ENCODE measurements around the gene ADAMTS10. TPM values are rescaled to one million over a fixed set of nuclear protein-coding genes. Genes with fewer than 3 reads are reported as not detected.
"Not testable (repeated sequence)": the region's sequence is repeated elsewhere in the genome, so short reads cannot be mapped to it uniquely, and the experiment has no call there.

ADAMTS10 gene
- polyA plus RNA-seq, 1 experiment, result 6.4 TPM

- DNase-seq (ENCODE audit: low read depth, low spot score), result no peak
- ChIA-PET CTCF (interaction anchor here (1.1 to 1.7 kb wide), 2 partner anchors 12 to 49 kb away, joined by 3 to 5 read pairs; no protein-coding TSS in a partner anchor), POLR2A (no interaction called here)
- no peak for TF ChIP-seq CTCF (IDR thresholded peaks at IDR 0.05; ENCODE audit: low read depth, low read length)
- no peak within 1 kb of the TSS for H3K27ac ChIP-seq (ENCODE audit: low read depth, low read length)
- peaks cover 3% of the 10 kb centered on the region for H3K27me3 ChIP-seq (ENCODE audit: control insufficient read depth, insufficient read depth, low read length)
- no peak within 1 kb of the TSS for H3K4me3 ChIP-seq (ENCODE audit: low read depth, low read length)
- H3K9me3 ChIP-seq (ENCODE audit: control insufficient read depth, insufficient read depth, low read length), result no peaks in the 10 kb centered on the region
These were observed 19.6 kb upstream of the ADAMTS10 start, which contains the start of gene NFILZ for GRCh38 chr19:8629996-8630683. Gene NFILZ, plus strand, starts transcription at chr19:8630633. Its CDS starts 46,133 bp downstream, at chr19:8676766.

GRCh38 chr19:8629184-8629583, 18.7 kb upstream of the ADAMTS10 start:
- CTCF ChIA-PET, result no interaction called here
- no peaks in the 10 kb centered on the region for H3K9me3 ChIP-seq (ENCODE audit: control insufficient read depth, insufficient read depth, low read length)
- H3K27me3 ChIP-seq (ENCODE audit: control insufficient read depth, insufficient read depth, low read length), result peaks cover 3% of the 10 kb centered on the region
- no peak overlapping the region for H3K4me3 ChIP-seq (ENCODE audit: low read depth, low read length)
- no peak overlapping the region for H3K27ac ChIP-seq (ENCODE audit: low read depth, low read length)
- no peak for TF ChIP-seq CTCF (IDR thresholded peaks at IDR 0.05; ENCODE audit: low read depth, low read length)
- DNase-seq (ENCODE audit: low read depth, low spot score), result no peak
- POLR2A ChIA-PET, result no interaction called here

- CTCF ChIA-PET, result no interaction called here
These were observed 16.3 kb upstream of the ADAMTS10 start for GRCh38 chr19:8626842-8627241.

GRCh38 chr19:8622886-8623285, 12.4 kb upstream of the ADAMTS10 start:
- CTCF ChIA-PET, result interaction anchor here (0.6 to 1.5 kb wide), 2 partner anchors 19 kb away, joined by 4 read pairs; no protein-coding TSS in a partner anchor
- H3K4me3 ChIP-seq (ENCODE audit: low read depth, low read length); POLR2A ChIA-PET; DNase-seq (ENCODE audit: low read depth, low spot score); H3K9me3 ChIP-seq (ENCODE audit: control insufficient read depth, insufficient read depth, low read length); H3K27me3 ChIP-seq (ENCODE audit: control insufficient read depth, insufficient read depth, low read length); H3K27ac ChIP-seq (ENCODE audit: low read depth, low read length): not testable (repeated sequence)

More at GRCh38 chr19:8626842-8627241, 16.3 kb upstream of the ADAMTS10 start:
- POLR2A ChIA-PET, result no interaction called here
- H3K27ac ChIP-seq (ENCODE audit: low read depth, low read length), result no peak overlapping the region
- no peaks in the 10 kb centered on the region for H3K9me3 ChIP-seq (ENCODE audit: control insufficient read depth, insufficient read depth, low read length)
- DNase-seq (ENCODE audit: low read depth, low spot score), result no peak
- TF ChIP-seq CTCF (IDR thresholded peaks at IDR 0.05; ENCODE audit: low read depth, low read length), result no peak
- no peak overlapping the region for H3K4me3 ChIP-seq (ENCODE audit: low read depth, low read length)
- peaks cover 3% of the 10 kb centered on the region for H3K27me3 ChIP-seq (ENCODE audit: control insufficient read depth, insufficient read depth, low read length)

- Histone ChIP-seq H3K4me3 (ENCODE audit: low read depth, low read length) (no peak overlapping the region), H3K27ac (ENCODE audit: low read depth, low read length) (no peak overlapping the region), H3K9me3 (ENCODE audit: control insufficient read depth, insufficient read depth, low read length) (no peaks in the 10 kb centered on the region), H3K27me3 (ENCODE audit: control insufficient read depth, insufficient read depth, low read length) (no peaks in the 10 kb centered on the region)
- ChIA-PET CTCF (no interaction called here), POLR2A (interaction anchor here (1.0 kb wide), 1 partner anchor 18 kb away, joined by 4 read pairs; no protein-coding TSS in a partner anchor)
- TF ChIP-seq CTCF (IDR thresholded peaks at IDR 0.05; ENCODE audit: low read depth, low read length), result no peak
- no peak for DNase-seq (ENCODE audit: low read depth, low spot score)
These were observed 8.2 kb upstream of the ADAMTS10 start for GRCh38 chr19:8618751-8619150.
